WTC11 (cell line): ENCODE data around the gene TIMP4. TPM values are rescaled to one million over a fixed set of nuclear protein-coding genes. Genes with fewer than 3 reads are reported as not detected.

Experiments
- ATAC-seq: fragments of 200-7000 bp; cut with Tn5 transposase; 2 replicates; pipeline ENCODE4 v1.10.0; 2021; ENCODE audit warnings: mild to moderate bottlenecking, moderate library complexity
- CTCF ChIA-PET: fragments of 300-600 bp; sonication (Branson Sonifier 250); formaldehyde crosslinking; loops from one replicate; lab custom pipeline; 2021; ENCODE audit warnings: antibody characterized with exemption; lab: Charles Lee
- POLR2A ChIA-PET: fragments of 350-600 bp; sonication (Branson Sonifier 250); formaldehyde crosslinking; loops from one replicate; lab custom pipeline; 2021; ENCODE audit warnings: antibody characterized with exemption; lab: Charles Lee
- DNase-seq: peaks from one replicate; pipeline ENCODE4 v3.0.0; 2021; ENCODE audit warnings: low spot score
- H3K27ac Mint-ChIP-seq: 2 replicates; pipeline ENCODE4 v1.8.0; 2021; ENCODE audit warnings: mixed read lengths
- H3K27me3 Mint-ChIP-seq: 2 replicates; pipeline ENCODE4 v1.8.0; 2021; ENCODE audit warnings: low read depth, mild to moderate bottlenecking, moderate library complexity, mixed read lengths
- H3K36me3 Mint-ChIP-seq: 2 replicates; pipeline ENCODE4 v1.8.0; 2021; ENCODE audit warnings: mixed read lengths
- H3K4me1 Mint-ChIP-seq: 2 replicates; pipeline ENCODE4 v1.8.0; 2022; ENCODE audit warnings: mixed read lengths
- H3K4me3 Mint-ChIP-seq: 2 replicates; pipeline ENCODE4 v1.8.0; 2021; ENCODE audit warnings: mild to moderate bottlenecking, moderate library complexity, mixed read lengths
- H3K9me3 Mint-ChIP-seq: 2 replicates; pipeline ENCODE4 v1.8.0; 2021; ENCODE audit warnings: mixed read lengths
- CBFB ChIP-seq: sonication (generic); formaldehyde crosslinking; IDR thresholded peaks from 2 replicates; pipeline ENCODE4 v1.8.1; 2022; ENCODE audit warnings: mild to moderate bottlenecking, low read depth, missing genetic modification reagents
- CDX4 ChIP-seq: fragments of 250-450 bp; sonication (Bioruptor Pico); IDR thresholded peaks from 2 replicates; pipeline ENCODE4 v1.9.0; 2021; ENCODE audit warnings: moderate library complexity, mild to moderate bottlenecking, inconsistent platforms, borderline replicate concordance
- EMX1 ChIP-seq: fragments of 250-450 bp; sonication (Bioruptor Pico); IDR thresholded peaks from 2 replicates; pipeline ENCODE4 v1.8.0; 2021; ENCODE audit warnings: mild to moderate bottlenecking
- ERG ChIP-seq: fragments of 250-450 bp; sonication (Bioruptor Pico); IDR thresholded peaks from 2 replicates; pipeline ENCODE4 v1.8.0; 2021; ENCODE audit warnings: mild to moderate bottlenecking
- GABPB1 ChIP-seq: sonication (generic); formaldehyde crosslinking; IDR thresholded peaks from 2 replicates; pipeline ENCODE4 v1.8.1; 2023; ENCODE audit warnings: mild to moderate bottlenecking, missing genetic modification reagents
- GTF2I ChIP-seq: fragments of 250-450 bp; sonication (Bioruptor Pico); conservative IDR thresholded peaks from 2 replicates; pipeline ENCODE4 v1.4.0; 2021; ENCODE audit warnings: mild to moderate bottlenecking
- HMGA2 ChIP-seq: fragments of 250-450 bp; sonication (Bioruptor Pico); IDR thresholded peaks from 2 replicates; pipeline ENCODE4 v1.4.0; 2021; ENCODE audit warnings: mild to moderate bottlenecking, moderate library complexity
- IRF1 ChIP-seq: sonication (generic); formaldehyde crosslinking; IDR thresholded peaks from 2 replicates; pipeline ENCODE4 v1.8.0; 2023; ENCODE audit warnings: missing genetic modification reagents
- PRDM15 ChIP-seq: sonication (generic); formaldehyde crosslinking; IDR thresholded peaks from 2 replicates; pipeline ENCODE4 v1.8.0; 2022; ENCODE audit warnings: missing genetic modification reagents
- PRRX2 ChIP-seq: fragments of 250-450 bp; sonication (Bioruptor Pico); IDR thresholded peaks from 2 replicates; pipeline ENCODE4 v1.8.0; 2021; ENCODE audit warnings: mild to moderate bottlenecking
- USF1 ChIP-seq: sonication (generic); formaldehyde crosslinking; IDR thresholded peaks from 2 replicates; pipeline ENCODE4 v1.8.0; 2022; ENCODE audit warnings: mild to moderate bottlenecking, missing genetic modification reagents
- ZNF121 ChIP-seq: sonication (generic); formaldehyde crosslinking; IDR thresholded peaks from 2 replicates; pipeline ENCODE4 v1.8.0; 2023; ENCODE audit warnings: missing genetic modification reagents
- ZNF281 ChIP-seq: sonication (generic); formaldehyde crosslinking; IDR thresholded peaks from 2 replicates; pipeline ENCODE4 v1.8.0; 2023; ENCODE audit warnings: mild to moderate bottlenecking, missing genetic modification reagents
- ZNF396 ChIP-seq: fragments of 250-450 bp; sonication (Bioruptor Pico); IDR thresholded peaks from 2 replicates; pipeline ENCODE4 v1.8.0; 2021; ENCODE audit warnings: mild to moderate bottlenecking, moderate library complexity, borderline replicate concordance
- ZNF512 ChIP-seq: sonication (generic); formaldehyde crosslinking; IDR thresholded peaks from 2 replicates; pipeline ENCODE4 v1.8.1; 2022; ENCODE audit warnings: missing genetic modification reagents, borderline replicate concordance
- total RNA-seq: library from RNA; stranded (reverse); gene quantifications from 3 replicates; pipeline ENCODE4 v1.2.3, GENCODE V29; 2021
- TF ChIP-seq, protein P1 (sequence below): sonication (generic); formaldehyde crosslinking; IDR thresholded peaks from 2 replicates; pipeline ENCODE4 v1.8.0; 2023; ENCODE audit warnings: missing genetic modification reagents, mild to moderate bottlenecking, borderline replicate concordance

Gene TIMP4
- total RNA-seq, 1 experiment from 2014 or later: 11.8 TPM

DNA sequence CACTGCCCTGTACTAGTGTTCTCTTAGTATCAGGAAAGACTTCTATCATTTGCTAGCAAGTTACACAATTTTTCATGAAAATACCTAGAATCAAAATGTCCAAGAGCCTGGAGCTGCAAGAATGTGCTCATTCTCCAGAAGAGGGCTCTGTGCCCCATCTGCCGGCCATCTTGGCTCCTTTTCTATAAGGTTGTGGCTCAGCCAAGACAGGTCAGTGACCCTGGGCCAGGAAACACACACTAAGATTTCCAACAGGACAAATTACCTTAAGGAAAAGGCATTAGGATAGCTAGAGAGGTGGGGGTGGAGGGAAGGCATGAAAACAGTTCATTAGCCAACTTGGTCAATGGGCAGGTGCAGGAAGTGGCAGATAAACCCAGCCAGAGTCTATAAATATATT is 20.7 kb downstream of the TIMP4 start:
- peak; percentile 32 for DNase-seq
- Mint-ChIP-seq H3K36me3 (no peaks in the 10 kb centered on the region), H3K4me3 (no peak overlapping the region), H3K4me1 (no peaks in the 10 kb centered on the region; the same call in 1 of the 2 replicates), H3K27ac (no peak overlapping the region), H3K9me3 (no peaks in the 10 kb centered on the region), H3K27me3 (no peaks in the 10 kb centered on the region)
- TF ChIP-seq ERG (no peak), GABPB1 (CRISPR knock-in tag) (no peak), PRRX2 (CRISPR knock-in tag) (no peak), ZNF512 (no peak), CBFB (CRISPR knock-in tag) (no peak), IRF1 (CRISPR knock-in tag) (no peak)
- TF ChIP-seq, protein P1, sequence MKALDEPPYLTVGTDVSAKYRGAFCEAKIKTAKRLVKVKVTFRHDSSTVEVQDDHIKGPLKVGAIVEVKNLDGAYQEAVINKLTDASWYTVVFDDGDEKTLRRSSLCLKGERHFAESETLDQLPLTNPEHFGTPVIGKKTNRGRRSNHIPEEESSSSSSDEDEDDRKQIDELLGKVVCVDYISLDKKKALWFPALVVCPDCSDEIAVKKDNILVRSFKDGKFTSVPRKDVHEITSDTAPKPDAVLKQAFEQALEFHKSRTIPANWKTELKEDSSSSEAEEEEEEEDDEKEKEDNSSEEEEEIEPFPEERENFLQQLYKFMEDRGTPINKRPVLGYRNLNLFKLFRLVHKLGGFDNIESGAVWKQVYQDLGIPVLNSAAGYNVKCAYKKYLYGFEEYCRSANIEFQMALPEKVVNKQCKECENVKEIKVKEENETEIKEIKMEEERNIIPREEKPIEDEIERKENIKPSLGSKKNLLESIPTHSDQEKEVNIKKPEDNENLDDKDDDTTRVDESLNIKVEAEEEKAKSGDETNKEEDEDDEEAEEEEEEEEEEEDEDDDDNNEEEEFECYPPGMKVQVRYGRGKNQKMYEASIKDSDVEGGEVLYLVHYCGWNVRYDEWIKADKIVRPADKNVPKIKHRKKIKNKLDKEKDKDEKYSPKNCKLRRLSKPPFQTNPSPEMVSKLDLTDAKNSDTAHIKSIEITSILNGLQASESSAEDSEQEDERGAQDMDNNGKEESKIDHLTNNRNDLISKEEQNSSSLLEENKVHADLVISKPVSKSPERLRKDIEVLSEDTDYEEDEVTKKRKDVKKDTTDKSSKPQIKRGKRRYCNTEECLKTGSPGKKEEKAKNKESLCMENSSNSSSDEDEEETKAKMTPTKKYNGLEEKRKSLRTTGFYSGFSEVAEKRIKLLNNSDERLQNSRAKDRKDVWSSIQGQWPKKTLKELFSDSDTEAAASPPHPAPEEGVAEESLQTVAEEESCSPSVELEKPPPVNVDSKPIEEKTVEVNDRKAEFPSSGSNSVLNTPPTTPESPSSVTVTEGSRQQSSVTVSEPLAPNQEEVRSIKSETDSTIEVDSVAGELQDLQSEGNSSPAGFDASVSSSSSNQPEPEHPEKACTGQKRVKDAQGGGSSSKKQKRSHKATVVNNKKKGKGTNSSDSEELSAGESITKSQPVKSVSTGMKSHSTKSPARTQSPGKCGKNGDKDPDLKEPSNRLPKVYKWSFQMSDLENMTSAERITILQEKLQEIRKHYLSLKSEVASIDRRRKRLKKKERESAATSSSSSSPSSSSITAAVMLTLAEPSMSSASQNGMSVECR (CRISPR knock-in tag): no peak
- ChIA-PET CTCF (interaction anchor here (1.0 to 3.7 kb wide), 9 partner anchors 27 to 358 kb away, joined by 3 to 26 read pairs (median 5); no protein-coding TSS in a partner anchor), POLR2A (no interaction called here)
- ATAC-seq: peak; percentile 46

DNA sequence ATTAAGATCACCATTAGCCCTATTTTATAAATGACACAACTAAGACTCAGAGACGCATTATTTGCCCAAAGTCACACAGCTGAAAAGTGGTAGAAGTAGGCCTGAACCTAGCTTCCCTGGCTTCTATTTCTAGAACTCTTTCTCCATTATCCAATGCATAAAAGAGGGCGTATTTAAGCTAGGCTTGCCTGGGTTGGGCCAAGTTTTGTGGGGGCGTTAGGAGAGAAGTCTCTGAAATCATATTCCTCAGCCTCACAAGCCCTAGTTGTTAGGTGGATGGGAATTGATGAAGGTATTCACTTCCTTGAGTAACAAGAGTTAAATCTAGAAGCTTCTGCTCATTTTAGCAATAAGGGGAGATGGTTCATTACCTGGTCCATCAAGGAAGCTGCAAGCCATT is 22.3 kb downstream of the TIMP4 start:
- POLR2A ChIA-PET: no interaction called here
- TF ChIP-seq PRRX2 (CRISPR knock-in tag): no peak
- TF ChIP-seq HMGA2 (CRISPR knock-in tag): no peak
- no peak for TF ChIP-seq CDX4 (CRISPR knock-in tag)
- TF ChIP-seq USF1: no peak
- no peak for TF ChIP-seq PRDM15
- TF ChIP-seq ZNF512: no peak
- TF ChIP-seq GTF2I (CRISPR knock-in tag): no peak
- no peak for TF ChIP-seq EMX1 (CRISPR knock-in tag)
- TF ChIP-seq ZNF281 (CRISPR knock-in tag): no peak
- no peak for TF ChIP-seq ZNF121 (CRISPR knock-in tag)
- TF ChIP-seq ZNF396 (CRISPR knock-in tag): no peak

More for the DNA sequence above, 22.3 kb downstream of the TIMP4 start:
- DNase-seq (no peak), ATAC-seq (no peak)
- CTCF ChIA-PET: interaction anchor here (1.7 to 2.7 kb wide), 3 partner anchors 39 to 344 kb away, joined by 7 to 49 read pairs (median 37); no protein-coding TSS in a partner anchor
- no peaks in the 10 kb centered on the region for H3K36me3 Mint-ChIP-seq
- H3K4me3 Mint-ChIP-seq: no peak overlapping the region
- H3K9me3 Mint-ChIP-seq: no peaks in the 10 kb centered on the region
- H3K27ac Mint-ChIP-seq: no peak overlapping the region
- H3K4me1 Mint-ChIP-seq: no peaks in the 10 kb centered on the region; the same call in 1 of the 2 replicates
- H3K27me3 Mint-ChIP-seq: no peaks in the 10 kb centered on the region
